SU-DHL-6 (cell line): Measurements from ENCODE around the gene HAPSTR1.

Experiments used
- H2AFZ ChIP-seq: fragments of 200-600 bp; sonication (generic); 2 replicates; pipeline ENCODE4 v1.6.1; 2014; ENCODE audit warnings: low read depth, mild to moderate bottlenecking, moderate library complexity, mixed read lengths, antibody characterized with exemption, low read length; ENCODE audit not compliant: severe bottlenecking
- H3F3A ChIP-seq: fragments of 200-600 bp; shearing (Covaris generic); 2 replicates; pipeline ENCODE4 v1.6.0; 2016; ENCODE audit warnings: antibody characterized with exemption, mild to moderate bottlenecking; ENCODE audit not compliant: insufficient read depth
- H3K27ac ChIP-seq: fragments of 200-600 bp; sonication (generic); 2 replicates; pipeline ENCODE4 v1.5.1; 2016; ENCODE audit warnings: low read depth, mild to moderate bottlenecking, low read length, moderate library complexity, mixed read lengths
- H3K27me3 ChIP-seq: fragments of 200-600 bp; sonication (generic), shearing (Covaris generic); 2 replicates; pipeline ENCODE4 v1.6.0; 2014; ENCODE audit warnings: mild to moderate bottlenecking, low read length
- H3K36me3 ChIP-seq: fragments of 200-600 bp; sonication (generic); 2 replicates; pipeline ENCODE4 v1.6.1; 2014; ENCODE audit warnings: mild to moderate bottlenecking, low read length, mixed read lengths
- H3K4me2 ChIP-seq: fragments of 300-600, 200-600 bp; shearing (Covaris generic), sonication (generic); 2 replicates; pipeline ENCODE4 v1.6.0; 2014; ENCODE audit warnings: low read length, low read depth, mild to moderate bottlenecking; ENCODE audit not compliant: poor library complexity, severe bottlenecking
- H3K4me3 ChIP-seq: fragments of 200-600 bp; sonication (generic); 2 replicates; pipeline ENCODE4 v1.5.1; 2014; ENCODE audit warnings: antibody characterized with exemption, low read length, mild to moderate bottlenecking, mixed read lengths; ENCODE audit not compliant: insufficient read depth, poor library complexity, severe bottlenecking
- H3K79me2 ChIP-seq: fragments of 200-600 bp; sonication (generic); 2 replicates; pipeline ENCODE4 v1.6.1; 2014; ENCODE audit warnings: mild to moderate bottlenecking, low read length, moderate library complexity; ENCODE audit not compliant: insufficient read depth
- H3K9ac ChIP-seq: fragments of 200-600 bp; sonication (generic); 2 replicates; pipeline ENCODE4 v1.7.0; 2014; ENCODE audit warnings: mild to moderate bottlenecking, low read length
- H3K9me2 ChIP-seq: fragments of 200-600 bp; sonication (generic); replicated peaks from 2 replicates; pipeline ENCODE4 v1.6.1; 2014; ENCODE audit warnings: low read length; ENCODE audit not compliant: insufficient read depth
- H3K9me3 ChIP-seq: fragments of 200-600 bp; sonication (generic); 2 replicates; pipeline ENCODE4 v1.6.1; 2014; ENCODE audit warnings: low read length, mixed read lengths; ENCODE audit not compliant: insufficient read depth
- H4K20me1 ChIP-seq: fragments of 200-600 bp; sonication (generic); 2 replicates; pipeline ENCODE4 v1.6.1; 2014; ENCODE audit warnings: low read depth, mild to moderate bottlenecking, antibody characterized with exemption, low read length, moderate library complexity, mixed read lengths
- CTCF ChIP-seq: fragments of 200-600 bp; sonication (generic); IDR thresholded peaks from one replicate; pipeline ENCODE4 v1.5.1; 2017; ENCODE audit warnings: antibody characterized with exemption, mild to moderate bottlenecking, low read length, moderate library complexity; ENCODE audit not compliant: insufficient read depth, poor library complexity, severe bottlenecking
- EZH2phosphoT487 ChIP-seq: fragments of 200-600 bp; sonication (generic), shearing (Covaris generic); conservative IDR thresholded peaks from 2 replicates; pipeline ENCODE4 v1.6.1; 2018; ENCODE audit warnings: mild to moderate bottlenecking, antibody characterized with exemption, low read length, moderate library complexity, mixed read lengths

HAPSTR1 gene

GRCh38 chr16:9116141-9116540, 24.7 kb downstream of the HAPSTR1 start:
- no peak overlapping the region for H3K27ac ChIP-seq
- H4K20me1 ChIP-seq = peaks cover 44% of the 10 kb centered on the region
- no peaks in the 10 kb centered on the region for H3K27me3 ChIP-seq
- no peak overlapping the region for H2AFZ ChIP-seq
- no peak overlapping the region for H3K4me3 ChIP-seq
- H3F3A ChIP-seq = peaks cover 11% of the 10 kb centered on the region
- no peak for TF ChIP-seq EZH2phosphoT487
- TF ChIP-seq CTCF = no peak
- peaks cover 85% of the 10 kb centered on the region for H3K79me2 ChIP-seq
- peaks cover 39% of the 10 kb centered on the region; the same call in 1 of the 2 replicates for H3K36me3 ChIP-seq
- H3K9me2 ChIP-seq = no peaks in the 10 kb centered on the region
- H3K9ac ChIP-seq = no peak overlapping the region
- no peak overlapping the region for H3K4me2 ChIP-seq
- no peaks in the 10 kb centered on the region for H3K9me3 ChIP-seq

GRCh38 chr16:9118170-9118569, 26.7 kb downstream of the HAPSTR1 start:
- no peak overlapping the region for H3K9ac ChIP-seq
- H3F3A ChIP-seq = peaks cover 6% of the 10 kb centered on the region
- peaks cover 28% of the 10 kb centered on the region for H4K20me1 ChIP-seq
- H3K27me3 ChIP-seq = no peaks in the 10 kb centered on the region
- H3K4me2 ChIP-seq = no peak overlapping the region
- TF ChIP-seq CTCF (no peak), EZH2phosphoT487 (no peak)
- peaks cover 32% of the 10 kb centered on the region; the same call in 1 of the 2 replicates for H3K36me3 ChIP-seq
- no peak overlapping the region for H2AFZ ChIP-seq
- no peak overlapping the region for H3K4me3 ChIP-seq
- no peaks in the 10 kb centered on the region for H3K9me3 ChIP-seq
- peaks cover 65% of the 10 kb centered on the region for H3K79me2 ChIP-seq
- H3K27ac ChIP-seq = no peak overlapping the region
- H3K9me2 ChIP-seq = no peaks in the 10 kb centered on the region

- H3K9ac ChIP-seq = no peak overlapping the region
- TF ChIP-seq EZH2phosphoT487 (no peak), CTCF (no peak)
- no peaks in the 10 kb centered on the region for H3K27me3 ChIP-seq
- H3K4me2 ChIP-seq = no peak overlapping the region
- no peak overlapping the region for H2AFZ ChIP-seq
- H3F3A ChIP-seq = peaks cover 6% of the 10 kb centered on the region
- no peaks in the 10 kb centered on the region for H3K9me2 ChIP-seq
- H4K20me1 ChIP-seq = peaks cover 15% of the 10 kb centered on the region
- no peaks in the 10 kb centered on the region for H3K9me3 ChIP-seq
- peaks cover 49% of the 10 kb centered on the region for H3K79me2 ChIP-seq
- no peak overlapping the region for H3K4me3 ChIP-seq
- no peak overlapping the region for H3K27ac ChIP-seq
- peaks cover 27% of the 10 kb centered on the region; the same call in 1 of the 2 replicates for H3K36me3 ChIP-seq
Observed at GRCh38 chr16:9119795-9120194, 28.4 kb downstream of the HAPSTR1 start.
